GM21447 (cell line): ENCODE results near the gene NUP210.

Source experiments
- ATAC-seq: cut with Tn5 transposase; IDR thresholded peaks from one replicate; pipeline ENCODE4 v1.9.1; 2021; ENCODE audit not compliant: unreplicated experiment

The NUP210 gene

DNA sequence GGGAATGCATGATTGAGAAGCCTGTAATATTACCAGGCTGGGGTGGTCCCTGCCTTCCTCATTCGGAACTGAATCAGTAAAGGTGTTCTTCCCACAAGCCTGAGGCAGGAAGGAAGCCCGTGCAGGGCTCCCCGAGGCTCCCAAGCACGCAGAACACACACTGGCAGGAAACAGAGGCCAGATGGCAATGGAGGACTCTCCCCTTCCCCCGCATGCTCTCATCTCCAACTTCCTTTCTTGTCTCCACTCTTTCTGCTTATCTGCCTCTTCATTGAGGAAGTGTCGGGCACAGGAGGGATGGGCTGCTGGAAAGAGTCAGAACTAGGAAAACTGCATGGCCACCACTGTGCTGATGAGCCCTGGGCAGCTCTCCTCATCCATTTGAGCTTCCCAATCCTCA lies 123.5 kb downstream of the NUP210 start:
- ATAC-seq, result no peak

DNA sequence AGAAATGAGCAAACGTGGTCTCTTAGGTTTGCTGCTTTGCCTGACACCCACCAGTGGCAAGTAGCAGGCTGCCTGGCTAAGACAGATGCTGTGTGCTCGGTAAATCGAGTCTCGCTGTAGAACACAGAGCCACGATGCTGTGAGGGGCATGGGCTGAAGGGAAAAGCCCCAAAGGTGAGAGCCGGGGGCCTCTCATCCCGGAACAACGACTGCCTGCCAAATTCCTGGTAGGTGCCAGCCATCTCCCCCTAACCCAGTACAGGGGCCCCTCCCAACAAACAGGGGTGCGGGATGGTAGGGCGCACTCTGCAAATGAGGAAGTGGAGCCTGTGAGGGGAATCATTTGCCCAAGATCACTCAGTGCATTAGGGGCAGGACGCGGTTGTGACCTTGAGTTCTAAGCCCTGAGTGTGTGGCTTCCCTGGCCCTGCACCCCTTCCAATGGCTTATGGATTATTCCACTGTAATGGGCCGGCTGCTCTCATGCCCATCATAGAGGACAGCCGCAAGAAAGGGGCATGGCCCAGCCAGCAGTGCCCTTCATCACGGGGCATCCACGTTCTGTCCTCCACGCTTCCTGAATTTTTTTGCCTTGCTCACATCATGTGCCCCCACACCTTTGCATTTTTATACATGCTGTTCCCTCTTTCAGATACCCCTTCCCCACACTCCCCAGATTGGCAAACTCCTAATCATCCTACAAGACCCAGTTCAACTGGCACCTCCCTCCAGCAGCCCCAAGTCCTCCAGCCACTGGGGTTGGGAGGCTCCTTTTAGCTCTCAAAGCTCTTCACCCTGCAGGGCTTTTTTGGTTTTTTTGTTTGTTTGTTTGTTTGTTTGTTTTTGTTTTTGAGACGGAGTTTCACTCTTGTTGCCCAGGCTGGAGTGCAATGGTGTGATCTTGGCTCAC lies 125.4 kb downstream of the NUP210 start:
- no peak for ATAC-seq

DNA sequence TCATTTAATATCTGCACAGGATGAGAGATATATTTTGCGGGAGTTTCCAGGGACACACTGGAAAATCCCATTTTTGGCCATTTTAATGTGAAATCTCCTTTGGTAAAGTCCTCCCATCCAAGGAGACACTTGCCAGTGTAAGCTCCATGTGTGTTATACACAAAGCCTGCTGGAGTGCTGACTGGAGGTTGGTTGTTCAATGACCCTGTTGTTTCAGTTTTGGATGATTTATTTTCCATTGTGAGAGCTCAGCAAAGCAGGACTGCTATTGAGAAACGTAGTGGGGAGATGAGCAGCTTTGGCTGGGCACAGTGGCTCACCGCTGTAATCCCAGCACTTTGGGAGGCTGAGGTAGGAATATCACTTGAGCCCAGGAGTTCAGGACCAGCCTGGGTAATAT lies 127.7 kb downstream of the NUP210 start:
- ATAC-seq, result no peak

DNA sequence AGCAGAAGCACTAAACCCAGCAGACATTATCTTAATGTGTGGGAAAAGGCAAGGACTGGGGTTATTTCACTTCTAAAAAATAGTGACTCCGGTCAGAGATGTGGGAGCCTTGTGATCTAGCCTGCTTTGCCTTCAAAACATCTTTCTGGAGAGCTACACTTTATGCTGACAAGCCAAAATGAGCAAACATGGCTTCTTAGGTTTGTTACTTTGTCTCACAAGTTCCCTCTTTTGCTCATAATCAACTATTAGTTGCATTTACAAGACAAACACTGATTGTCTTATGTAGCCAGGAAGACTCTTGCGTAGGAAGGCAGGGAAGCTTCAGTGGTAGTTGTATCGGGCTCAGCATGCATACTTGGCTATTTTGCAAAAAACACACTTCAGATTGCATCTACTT lies 129.2 kb downstream of the NUP210 start:
- ATAC-seq, result no peak

DNA sequence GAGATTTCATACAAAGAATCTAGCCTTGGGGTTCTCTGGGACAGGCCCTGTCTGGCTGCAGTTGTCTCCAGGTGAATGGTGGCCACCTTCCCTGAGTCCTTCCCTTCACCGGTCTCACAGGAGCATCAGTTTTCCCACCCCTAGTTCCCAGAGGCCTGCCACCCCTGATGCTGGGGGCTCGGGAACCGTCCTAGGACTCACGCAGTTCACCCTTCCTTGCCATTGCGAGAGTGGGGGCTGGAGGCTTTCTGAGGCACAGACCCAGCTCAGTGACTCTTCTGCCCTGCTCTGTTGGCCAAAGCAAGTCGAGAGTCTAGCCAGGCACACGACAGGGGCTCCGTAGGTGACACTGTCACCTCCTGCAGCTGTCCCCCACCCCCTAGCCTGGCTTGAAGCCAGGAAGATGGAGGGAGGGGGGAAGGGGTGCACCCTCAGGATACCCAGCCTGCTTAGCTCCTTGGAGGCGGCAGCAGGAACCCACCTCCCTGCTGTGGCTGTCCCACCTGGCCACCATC lies 130.3 kb downstream of the NUP210 start:
- ATAC-seq, result no peak

DNA sequence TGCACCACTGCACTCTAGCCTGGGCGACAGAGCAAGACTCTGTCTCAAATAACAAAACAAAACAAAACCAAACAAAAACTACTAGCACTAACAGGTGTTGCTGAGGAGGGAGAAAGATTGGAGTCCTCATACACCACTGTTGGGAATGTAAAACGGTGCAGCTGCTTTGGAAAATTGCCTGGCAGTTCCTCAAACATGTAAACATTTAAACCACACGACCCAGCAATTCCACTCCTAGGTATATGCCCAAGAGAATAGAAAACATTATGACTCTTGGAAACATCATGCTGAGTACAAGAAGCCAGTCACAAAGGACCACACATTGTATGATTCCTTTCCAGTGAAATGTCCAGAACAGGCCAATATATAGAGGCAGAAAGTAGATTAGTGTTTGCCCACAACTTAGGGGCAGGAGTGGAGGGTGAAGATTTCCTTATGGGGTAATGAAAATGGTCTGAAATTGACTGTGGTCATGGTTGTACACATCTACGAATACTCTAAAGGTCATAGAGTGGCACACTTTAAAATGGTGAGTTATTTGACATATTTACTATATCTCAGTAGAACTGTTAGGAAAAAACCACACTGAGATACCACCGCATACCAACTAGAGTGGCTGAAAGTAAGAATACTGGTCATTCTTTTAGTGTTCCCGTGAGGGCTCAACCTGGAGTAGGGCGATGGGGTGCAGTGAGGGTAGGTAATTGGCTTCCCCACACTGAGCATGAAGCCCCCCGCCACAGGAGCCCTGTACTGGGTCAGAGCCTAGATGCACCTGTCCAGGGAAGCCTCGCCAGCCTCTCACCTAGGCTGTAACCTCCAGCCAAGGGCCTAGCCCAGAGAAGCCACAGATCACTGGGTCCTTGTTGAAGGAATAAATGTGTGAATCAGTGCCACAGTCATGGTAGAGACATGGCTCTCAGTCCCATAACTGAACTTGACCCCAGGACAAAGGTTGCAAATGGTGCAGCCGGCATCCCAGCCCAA lies 131.1 kb downstream of the NUP210 start:
- no peak for ATAC-seq

DNA sequence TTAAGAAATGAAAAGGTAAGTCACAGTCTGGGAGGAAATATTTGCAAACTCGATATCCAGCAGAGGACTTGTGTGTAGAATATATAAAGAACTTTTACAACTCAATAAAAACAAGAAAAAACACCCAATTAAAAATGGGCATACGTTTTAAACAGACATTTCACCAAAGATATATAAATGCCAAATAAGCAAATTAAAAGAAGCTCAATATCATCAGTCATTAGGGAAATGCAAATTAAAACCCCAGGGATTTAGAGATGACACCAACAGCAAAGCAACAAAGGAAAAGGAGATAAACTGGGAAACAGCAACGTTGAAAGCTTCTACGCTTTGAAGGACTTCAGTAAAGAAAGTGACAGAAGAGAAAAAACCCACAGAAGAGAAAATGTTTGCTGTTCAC lies 132.3 kb downstream of the NUP210 start:
- no peak for ATAC-seq

DNA sequence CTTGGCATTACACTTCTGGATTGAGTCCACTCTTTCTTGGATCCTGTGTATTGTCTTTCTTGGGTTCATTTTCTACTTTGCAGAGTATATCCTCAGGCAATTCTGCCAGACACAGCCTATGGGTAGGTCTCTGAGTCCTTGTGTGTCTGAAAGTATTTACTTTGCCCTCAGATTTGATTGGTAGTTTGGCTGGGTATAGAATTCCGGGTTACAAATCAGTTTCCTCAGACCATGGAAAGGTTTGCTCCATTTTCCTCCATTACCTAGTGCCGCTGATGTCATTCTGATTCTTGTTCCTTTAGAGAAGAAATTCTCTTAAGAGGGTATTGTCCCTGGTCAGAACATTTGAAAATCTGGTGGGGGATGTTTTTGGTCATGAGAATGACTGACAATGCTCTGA lies 133.2 kb downstream of the NUP210 start:
- no peak for ATAC-seq

DNA sequence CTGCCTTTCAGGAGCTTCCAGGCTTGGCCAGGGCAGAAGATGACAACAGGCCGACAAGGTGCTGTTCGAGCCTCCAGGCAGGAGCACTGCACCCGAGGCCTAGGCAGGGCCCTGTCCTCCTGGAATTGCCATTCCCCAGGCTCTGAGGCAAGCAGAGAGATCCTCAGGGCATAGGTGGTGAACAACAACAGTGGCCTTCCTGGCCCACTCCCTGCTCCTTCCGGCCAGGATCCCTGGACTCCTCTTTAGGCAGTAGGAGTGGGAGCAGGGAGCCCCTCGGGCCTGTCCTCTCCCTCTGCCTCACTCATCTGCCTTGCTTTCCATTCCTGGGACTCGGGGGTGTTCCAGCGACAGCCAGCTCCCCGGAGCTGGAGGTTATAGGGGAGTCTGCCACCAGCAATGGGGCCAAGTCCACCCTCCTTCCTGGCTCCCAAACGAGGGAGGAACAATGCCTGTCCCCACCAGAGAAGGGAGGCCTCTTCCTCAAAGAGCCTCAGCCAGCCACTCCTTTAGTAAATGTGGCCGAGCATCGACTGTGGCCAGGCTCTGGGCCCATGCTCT lies 135.0 kb downstream of the NUP210 start:
- ATAC-seq, result no peak

DNA sequence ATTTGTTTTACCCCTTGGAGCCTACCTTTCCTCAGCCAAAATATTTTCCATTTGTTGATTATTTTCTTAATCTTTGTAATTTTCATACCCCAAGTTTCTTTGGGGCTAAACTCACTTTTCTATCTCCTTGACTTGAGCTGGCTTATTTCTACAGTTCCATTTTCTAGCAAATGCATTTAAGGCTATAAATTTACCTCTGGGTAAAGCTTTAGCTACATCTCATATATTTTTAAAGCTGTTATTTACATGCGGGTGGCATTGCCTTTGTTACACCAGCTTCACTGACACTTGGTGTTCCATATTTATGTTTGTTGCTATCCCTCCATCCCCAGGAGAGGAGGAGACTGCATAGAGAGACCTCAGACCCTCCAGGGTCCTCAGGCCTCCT lies 136.3 kb downstream of the NUP210 start:
- ATAC-seq, result no peak

DNA sequence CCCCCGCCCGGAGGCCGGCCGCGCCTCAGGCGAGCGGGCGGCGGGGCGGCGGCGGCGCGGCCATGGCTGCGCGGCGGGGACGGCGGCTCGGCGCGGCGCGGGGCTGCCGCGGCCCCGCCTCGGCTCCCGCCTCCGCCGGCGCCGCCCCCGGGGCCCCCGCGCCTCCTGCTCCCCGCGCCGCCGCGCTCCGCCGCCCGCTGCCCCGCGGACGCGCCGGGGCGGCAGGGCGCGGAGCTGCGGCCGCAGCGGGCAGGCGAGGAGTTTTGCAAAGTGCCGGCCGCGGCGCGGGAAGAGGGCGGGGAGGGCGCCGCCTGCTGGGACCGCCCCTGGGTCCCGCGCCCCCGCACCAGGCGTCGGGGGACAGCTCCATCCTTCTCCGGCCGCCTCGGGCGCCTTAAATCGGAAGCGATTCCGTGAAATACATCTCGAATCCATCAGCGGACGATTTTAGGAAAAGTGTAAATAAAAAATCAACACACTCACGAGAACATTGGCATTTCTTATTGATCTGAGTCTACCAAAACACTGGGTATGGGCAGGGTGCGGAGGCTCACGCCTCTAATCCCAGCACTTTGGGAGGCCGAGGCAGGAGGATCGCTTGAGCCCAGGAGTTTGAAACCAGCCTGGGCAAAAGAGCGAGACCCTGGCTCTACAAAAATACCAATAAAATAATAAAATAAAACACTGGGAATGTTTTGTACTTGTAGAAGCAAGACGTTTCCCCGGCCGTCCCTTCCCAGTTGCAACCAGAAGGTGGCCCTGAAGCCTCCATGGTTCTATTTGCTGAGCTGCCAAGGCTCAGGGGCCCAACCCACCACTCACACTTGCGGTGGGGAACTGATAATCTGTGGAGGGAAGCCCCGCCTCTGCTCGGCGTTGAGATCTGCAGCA lies 136.9 kb downstream of the NUP210 start:
- ATAC-seq, result no peak

DNA sequence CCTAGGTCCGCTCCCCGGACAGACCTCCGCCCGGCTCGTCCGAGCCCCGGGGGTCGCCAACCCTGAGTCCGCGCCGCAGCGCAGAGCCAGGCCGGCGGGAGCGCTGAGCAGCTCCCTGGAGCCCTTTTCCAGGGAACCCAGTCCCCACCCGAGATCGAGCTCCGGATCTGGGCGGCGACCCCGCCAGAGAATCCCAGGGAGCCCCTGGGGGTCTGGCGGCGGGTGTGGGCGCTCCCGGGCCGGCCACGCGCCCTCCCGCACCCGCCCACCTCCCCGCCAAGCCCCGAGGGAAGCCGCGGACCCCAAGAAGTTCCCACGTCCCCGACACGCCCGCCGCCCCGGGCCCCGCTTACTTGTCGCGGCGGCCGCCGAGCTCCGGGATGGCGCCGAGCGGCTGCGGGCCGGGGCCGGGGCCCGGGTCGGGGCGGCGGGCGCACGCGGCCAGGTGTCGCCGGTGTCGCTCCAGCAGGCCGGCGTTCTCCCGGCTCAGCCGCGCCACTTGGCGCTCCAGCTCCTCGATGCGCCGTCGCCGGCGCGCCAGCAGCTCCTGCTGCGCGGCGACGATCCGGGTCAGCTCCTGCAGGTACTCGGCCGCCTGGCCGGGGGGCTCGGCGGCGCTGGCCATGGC lies 137.7 kb downstream of the NUP210 start:
- ATAC-seq, result no peak

DNA sequence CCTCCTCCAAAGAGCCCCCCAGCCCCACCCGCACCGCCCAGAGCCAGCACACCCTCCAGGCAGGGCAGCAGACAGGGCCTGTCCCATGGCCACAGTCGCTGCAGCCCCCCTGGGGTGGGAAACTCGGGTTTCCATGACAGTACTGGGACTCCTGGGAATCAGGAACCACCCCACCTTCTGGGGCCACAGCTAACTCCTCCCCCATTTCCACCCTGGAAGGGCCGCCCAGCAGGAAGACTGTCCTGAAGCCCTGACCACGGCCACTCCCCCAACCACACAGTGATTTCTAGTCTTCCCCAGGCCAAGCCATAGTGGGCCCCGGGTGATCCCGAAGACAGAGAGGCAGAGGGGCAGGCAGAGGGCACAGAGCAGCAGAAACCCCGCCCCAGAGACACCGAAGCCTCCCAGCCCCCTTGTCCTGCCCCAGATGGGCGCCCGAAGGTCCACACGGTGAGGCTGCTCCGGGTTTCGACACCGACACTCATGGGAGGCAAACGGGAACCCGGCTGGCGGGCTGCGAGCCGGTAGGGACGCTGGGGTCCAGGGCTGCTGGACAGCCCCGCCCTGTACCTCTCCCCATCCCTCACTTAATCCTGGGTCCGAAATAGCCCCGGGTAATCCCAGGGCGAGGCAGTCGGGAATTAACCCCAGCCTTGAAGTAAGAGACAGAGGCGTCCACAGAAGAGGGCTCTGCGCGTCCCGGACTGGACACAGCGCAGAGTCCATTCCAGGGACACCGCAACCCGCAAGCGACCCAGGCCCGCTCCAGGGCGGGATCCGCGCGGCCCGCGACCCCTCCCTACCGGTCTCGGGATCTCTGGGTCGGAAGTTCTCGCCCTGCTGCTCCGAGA lies 138.4 kb downstream of the NUP210 start:
- ATAC-seq, result no peak

DNA sequence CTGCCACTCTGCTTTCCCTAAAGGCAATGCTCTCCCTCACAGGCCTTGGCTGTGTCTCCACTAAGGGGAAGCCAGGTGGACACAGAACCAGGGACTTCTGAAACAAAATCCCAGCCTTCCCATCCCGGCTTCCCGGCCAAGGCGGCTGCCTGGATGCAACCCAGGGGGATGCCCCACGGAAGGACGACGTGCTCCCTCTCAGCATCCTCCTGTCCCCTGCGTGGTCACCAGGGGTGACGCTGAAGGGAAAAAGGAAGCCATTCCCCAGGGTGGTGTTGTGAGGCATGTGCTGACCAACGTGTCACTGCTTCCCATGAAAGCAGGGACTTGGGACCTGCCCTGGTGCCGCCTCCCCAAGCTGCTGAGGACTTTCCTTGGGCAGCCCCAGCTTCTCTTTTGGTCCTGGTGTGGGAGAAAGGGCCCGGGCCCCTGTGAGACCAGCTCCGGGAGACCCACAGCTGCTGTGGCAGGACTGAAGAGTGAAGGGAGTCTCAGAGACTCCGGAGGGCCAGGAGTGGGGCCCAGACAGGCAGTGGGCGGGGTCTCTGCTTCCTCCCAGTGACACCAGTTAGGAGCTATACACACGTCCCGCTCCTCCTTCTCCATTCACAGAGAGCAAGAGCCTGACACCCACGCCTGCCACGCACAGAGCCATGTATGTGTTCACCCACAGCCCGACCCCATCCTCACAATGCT lies 139.2 kb downstream of the NUP210 start:
- ATAC-seq, result no peak

DNA sequence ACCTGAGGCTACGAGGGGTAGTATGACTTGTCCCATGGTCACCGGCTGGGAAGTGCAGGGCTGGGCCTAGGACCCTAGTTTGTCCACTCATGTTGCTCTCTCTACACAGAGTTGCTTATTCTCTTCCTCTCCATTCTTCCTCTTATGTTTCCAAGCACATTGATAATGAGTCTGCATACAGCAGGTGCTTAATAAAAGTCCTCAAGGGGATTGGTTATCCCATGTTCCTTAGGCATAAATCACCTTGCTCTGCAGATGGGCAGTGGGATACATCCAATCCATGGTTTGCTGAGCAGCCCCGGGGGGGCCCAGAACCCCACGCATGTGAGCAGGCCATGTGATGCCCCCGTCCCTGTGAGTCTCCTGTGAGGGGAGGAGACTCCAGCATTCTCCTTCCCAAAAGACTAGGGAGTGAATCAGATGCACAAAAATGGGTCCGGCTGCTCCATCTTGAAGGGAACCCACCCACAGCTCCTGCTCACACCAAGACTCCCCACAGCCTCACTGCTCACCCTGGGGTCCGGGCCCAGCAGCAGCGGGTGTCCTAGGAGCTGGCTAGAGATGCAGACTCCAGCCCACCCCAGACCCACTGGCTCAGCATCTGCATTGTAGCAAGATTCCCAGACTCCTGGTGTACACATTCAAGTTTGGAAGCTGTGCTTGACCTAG lies 139.9 kb downstream of the NUP210 start:
- ATAC-seq, result no peak

DNA sequence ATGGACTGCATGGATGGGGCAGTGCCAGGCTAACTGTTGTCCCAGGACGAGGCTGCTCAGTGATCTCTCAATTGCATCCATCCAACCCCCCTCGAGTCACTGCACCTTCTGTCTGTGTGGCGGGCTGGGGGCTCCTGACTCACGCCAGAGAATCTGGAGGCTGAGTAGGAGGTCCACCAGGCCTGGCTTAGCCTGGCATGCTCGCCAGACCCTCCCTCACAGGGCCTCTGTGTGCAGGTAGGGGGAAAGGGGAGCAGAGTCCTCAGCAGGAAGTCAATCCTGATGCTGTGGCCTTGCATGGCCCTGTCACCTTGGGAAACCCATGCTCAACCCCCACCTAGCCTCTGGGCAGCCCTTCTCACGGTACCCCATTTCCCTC lies 140.6 kb downstream of the NUP210 start:
- no peak for ATAC-seq

DNA sequence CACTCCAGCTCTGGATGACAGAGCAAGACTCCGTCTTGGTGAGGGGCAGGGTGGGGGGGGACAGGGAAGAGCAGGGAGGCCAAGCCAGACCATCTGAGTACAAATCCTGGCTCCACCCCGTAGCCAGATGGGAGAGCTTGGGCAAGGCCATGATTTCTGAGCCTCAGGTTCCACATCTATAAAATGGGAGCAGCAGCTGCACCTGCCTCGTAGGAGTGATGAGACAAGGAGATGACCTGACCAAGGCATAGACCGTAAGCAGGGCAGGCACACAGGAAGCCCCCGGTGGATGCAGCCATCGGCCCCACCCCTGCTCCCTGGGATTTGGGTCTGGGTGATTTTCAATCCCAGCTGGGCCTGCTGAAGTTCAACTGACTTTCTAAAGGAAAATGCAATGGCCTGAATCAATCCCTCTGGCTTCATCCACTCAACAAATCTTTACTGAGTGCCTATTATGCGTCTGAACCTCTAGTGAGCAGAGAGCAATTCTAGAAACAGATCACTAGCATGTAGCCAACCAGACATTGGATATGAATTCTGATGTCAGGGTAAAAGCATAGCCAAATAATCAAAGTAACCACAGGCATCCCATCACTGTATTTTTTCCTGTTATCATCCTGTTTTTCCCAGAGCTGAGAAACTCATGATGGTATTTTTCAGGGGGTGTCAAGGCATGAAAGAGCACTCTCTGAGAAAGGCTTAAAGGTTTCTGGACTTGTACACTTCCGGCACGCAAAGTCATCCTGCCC lies 141.2 kb downstream of the NUP210 start:
- no peak for ATAC-seq
